PC-9 (cell line): ENCODE results near the gene HTRA3.

Source experiments
- EZH2 ChIP-seq: fragments of 200-600 bp; sonication (generic); IDR thresholded peaks from 2 replicates; pipeline ENCODE4 v1.8.0; 2017; ENCODE audit warnings: antibody characterized with exemption, low read depth
- TF ChIP-seq, protein P1 (sequence below): fragments of 200-600 bp; sonication (generic); conservative IDR thresholded peaks from 2 replicates; pipeline ENCODE4 v1.6.1; 2017; ENCODE audit warnings: mixed run types, antibody characterized with exemption, mild to moderate bottlenecking, moderate library complexity

DNA sequence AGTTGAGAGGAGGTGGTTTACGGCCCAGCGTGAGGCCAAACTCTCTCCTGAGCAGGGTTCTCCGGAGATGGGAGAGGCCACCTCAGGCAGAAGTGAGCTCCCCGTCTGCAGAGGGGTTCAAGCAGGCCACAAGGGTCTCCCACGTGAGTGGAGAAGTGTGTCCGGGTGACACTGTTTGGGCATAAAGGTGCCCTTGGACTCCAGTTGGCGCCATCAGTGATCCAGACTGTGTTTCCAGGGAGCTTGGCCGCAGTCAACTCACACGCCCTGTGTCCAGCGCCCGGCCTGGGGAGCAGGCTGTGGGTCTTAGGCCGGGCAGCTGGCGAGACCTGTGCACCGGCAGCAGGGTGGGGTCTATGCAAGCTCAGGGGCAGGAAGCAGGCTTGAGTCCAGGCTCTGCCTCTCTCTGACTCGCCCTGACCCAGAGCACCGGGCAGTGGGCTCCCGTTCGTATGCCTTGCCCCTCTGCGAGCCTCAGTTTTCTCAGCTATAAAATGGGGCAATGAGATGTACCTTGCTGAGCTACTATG, 24.6 kb upstream of the HTRA3 start:
- TF ChIP-seq, protein P1, sequence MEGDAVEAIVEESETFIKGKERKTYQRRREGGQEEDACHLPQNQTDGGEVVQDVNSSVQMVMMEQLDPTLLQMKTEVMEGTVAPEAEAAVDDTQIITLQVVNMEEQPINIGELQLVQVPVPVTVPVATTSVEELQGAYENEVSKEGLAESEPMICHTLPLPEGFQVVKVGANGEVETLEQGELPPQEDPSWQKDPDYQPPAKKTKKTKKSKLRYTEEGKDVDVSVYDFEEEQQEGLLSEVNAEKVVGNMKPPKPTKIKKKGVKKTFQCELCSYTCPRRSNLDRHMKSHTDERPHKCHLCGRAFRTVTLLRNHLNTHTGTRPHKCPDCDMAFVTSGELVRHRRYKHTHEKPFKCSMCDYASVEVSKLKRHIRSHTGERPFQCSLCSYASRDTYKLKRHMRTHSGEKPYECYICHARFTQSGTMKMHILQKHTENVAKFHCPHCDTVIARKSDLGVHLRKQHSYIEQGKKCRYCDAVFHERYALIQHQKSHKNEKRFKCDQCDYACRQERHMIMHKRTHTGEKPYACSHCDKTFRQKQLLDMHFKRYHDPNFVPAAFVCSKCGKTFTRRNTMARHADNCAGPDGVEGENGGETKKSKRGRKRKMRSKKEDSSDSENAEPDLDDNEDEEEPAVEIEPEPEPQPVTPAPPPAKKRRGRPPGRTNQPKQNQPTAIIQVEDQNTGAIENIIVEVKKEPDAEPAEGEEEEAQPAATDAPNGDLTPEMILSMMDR, result no peak
- TF ChIP-seq EZH2, result no peak
